Testis (tissue), 3 donors: ENCODE data around the gene PNPLA2. TPM values are rescaled to one million over a fixed set of nuclear protein-coding genes. Genes with fewer than 3 reads are reported as not detected.

ENCODE experiments used
- DNase-seq: peaks from one replicate; pipeline ENCODE4 v3.0.0-alpha.2; 2019
- H3K27ac ChIP-seq, 2 donors: fragments of 200-600 bp; sonication (generic); one replicate each; pipeline ENCODE4 v1.5.1; 2019
- H3K27me3 ChIP-seq: fragments of 200-600 bp; sonication (generic); one replicate; pipeline ENCODE4 v1.5.1; 2019
- H3K36me3 ChIP-seq: fragments of 200-600 bp; sonication (generic); one replicate; pipeline ENCODE4 v1.5.1; 2017; ENCODE audit warnings: low read depth; ENCODE audit errors: missing control alignments
- H3K4me1 ChIP-seq: fragments of 200-600 bp; sonication (generic); one replicate; pipeline ENCODE4 v1.5.1; 2019
- H3K4me3 ChIP-seq, 2 donors: fragments of 200-600 bp; sonication (generic); one replicate each; pipeline ENCODE4 v1.5.1; 2017 to 2019
- H3K9me3 ChIP-seq: fragments of 200-600 bp; sonication (generic); one replicate; pipeline ENCODE4 v1.5.1; 2017
- POLR2A ChIP-seq: fragments of 450-650 bp; IDR thresholded peaks from one replicate; pipeline ENCODE4 v1.6.1; 2017; ENCODE audit warnings: antibody characterized with exemption, mild to moderate bottlenecking, moderate library complexity
- WGBS, 2 donors: methylation state at CpG; one replicate each; pipeline ENCODE4 v1.1.5; 2018; 5-methylcytosine and 5-hydroxymethylcytosine counted together
- intact Hi-C: fragments of 100-400 bp; cut with DNase I; formaldehyde crosslinking; loops from one replicate; pipeline ENCODE4 v1.15.1; 2023; ENCODE audit warnings: low total_unique reads
- polyA plus RNA-seq: library from polyadenylated mRNA; stranded (reverse); fragments of 350-450 nt; fragmentation: Illumina TruSeq; extraction: RNeasy Lipid Tissue Mini Kit (QIAGEN cat#74804); gene quantifications from one replicate; pipeline ENCODE4 v1.2.3, GENCODE V29; 2014; ENCODE audit warnings: low read depth, low replicate concordance; ENCODE audit not compliant: insufficient read depth
- total RNA-seq, 2 donors: library from RNA; depleted of rRNA; stranded (reverse); fragments of >200 nt; gene quantifications; one replicate each; pipeline ENCODE4 v1.2.3, GENCODE V29; 2016
- TF ChIP-seq, protein P1 (sequence below), 3 experiments: fragments of 450-650 bp in 2 of 3; fragments of 200-600 bp in 1 of 3; sonication (generic) in 1 of 3; IDR thresholded peaks; one replicate each; pipeline ENCODE4 v1.5.1; 2016 to 2019; ENCODE audit warnings: antibody characterized with exemption in 3 of 3, mild to moderate bottlenecking in 2 of 3, moderate library complexity in 1 of 3

PNPLA2 gene
- total and polyA plus RNA-seq, 3 donors from 2014 or later: 86.7 to 108 (median 96.7) TPM

DNA sequence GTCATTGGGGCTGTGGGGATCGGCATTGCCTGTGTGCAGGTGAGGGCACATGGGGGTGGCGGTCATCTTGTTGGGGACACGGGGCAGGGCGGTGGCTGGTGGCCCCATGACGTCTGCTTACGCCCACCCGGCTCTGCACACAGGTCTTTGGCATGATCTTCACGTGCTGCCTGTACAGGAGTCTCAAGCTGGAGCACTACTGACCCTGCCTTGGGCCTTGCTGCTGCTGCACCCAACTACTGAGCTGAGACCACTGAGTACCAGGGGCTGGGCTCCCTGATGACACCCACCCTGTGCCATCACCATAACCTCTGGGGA, 19.2 kb downstream of the PNPLA2 start:
- Histone ChIP-seq H3K4me1 (peaks cover 29% of the 10 kb centered on the region), H3K27ac (no peak overlapping the region), H3K36me3 (no peaks in the 10 kb centered on the region), H3K4me3 (no peak overlapping the region), H3K9me3 (no peaks in the 10 kb centered on the region), H3K27me3 (no peaks in the 10 kb centered on the region)
- TF ChIP-seq POLR2A: no peak
- TF ChIP-seq, protein P1, sequence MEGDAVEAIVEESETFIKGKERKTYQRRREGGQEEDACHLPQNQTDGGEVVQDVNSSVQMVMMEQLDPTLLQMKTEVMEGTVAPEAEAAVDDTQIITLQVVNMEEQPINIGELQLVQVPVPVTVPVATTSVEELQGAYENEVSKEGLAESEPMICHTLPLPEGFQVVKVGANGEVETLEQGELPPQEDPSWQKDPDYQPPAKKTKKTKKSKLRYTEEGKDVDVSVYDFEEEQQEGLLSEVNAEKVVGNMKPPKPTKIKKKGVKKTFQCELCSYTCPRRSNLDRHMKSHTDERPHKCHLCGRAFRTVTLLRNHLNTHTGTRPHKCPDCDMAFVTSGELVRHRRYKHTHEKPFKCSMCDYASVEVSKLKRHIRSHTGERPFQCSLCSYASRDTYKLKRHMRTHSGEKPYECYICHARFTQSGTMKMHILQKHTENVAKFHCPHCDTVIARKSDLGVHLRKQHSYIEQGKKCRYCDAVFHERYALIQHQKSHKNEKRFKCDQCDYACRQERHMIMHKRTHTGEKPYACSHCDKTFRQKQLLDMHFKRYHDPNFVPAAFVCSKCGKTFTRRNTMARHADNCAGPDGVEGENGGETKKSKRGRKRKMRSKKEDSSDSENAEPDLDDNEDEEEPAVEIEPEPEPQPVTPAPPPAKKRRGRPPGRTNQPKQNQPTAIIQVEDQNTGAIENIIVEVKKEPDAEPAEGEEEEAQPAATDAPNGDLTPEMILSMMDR (IDR thresholded peaks at IDR 0.05): no peak
- no peak for DNase-seq
- intact Hi-C loops: no loop called here
- WGBS, 2 donors: 88% methylated on average over 7 of the region's 8 CpGs; no CpG with 5 or more reads in 1 of the 2 donors

DNA sequence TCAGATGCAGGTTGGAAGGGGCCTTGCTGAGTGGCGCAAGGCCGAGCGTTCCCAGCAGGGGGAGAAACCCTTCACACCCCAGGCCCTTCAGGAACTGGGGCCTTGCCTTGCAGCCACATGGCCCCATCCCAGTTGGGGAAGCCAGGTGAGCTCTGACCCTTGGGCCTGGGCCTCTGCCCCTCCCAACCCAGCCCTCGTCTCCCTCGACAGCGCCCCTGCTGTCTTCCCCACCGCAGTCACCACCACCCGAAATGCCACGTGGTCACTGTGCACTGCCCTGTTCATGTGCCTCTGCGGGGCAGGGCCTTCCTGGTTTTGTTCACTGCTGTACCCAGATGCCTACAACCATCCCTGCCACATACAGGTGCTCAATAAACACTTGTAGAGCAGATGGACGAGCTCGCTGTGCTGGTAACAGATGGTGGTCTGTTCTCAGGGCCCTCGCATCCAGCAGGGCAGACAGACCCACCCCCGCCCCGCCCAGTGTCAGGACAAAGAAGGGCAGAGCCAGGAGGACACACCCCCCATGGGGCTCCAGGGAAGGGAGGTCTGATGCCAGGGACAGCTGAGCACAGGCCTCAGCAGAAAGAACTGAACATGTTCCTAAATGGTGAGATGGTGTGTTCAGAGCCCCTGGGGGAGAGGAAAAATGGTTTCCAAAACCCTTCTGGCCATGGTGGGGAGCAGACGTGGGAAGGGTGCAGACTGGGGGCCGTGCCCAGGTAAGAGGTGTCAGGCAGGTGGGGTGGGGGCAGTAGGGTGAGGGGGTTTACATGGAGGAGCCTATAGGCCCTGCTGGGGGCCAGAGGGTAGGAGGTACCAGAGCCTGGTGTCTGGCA, 19.9 kb downstream of the PNPLA2 start:
- intact Hi-C loops: no loop called here
- Histone ChIP-seq H3K27ac (no peak overlapping the region), H3K9me3 (no peaks in the 10 kb centered on the region), H3K36me3 (no peaks in the 10 kb centered on the region), H3K27me3 (no peaks in the 10 kb centered on the region), H3K4me3 (no peak overlapping the region), H3K4me1 (peaks cover 30% of the 10 kb centered on the region)
- no peak for TF ChIP-seq POLR2A
- TF ChIP-seq, protein P1 (IDR thresholded peaks at IDR 0.05): no peak
- no peak for DNase-seq
- 66 to 67% methylated on average over 9 to 17 of the region's 17 CpGs for WGBS, 2 donors

DNA sequence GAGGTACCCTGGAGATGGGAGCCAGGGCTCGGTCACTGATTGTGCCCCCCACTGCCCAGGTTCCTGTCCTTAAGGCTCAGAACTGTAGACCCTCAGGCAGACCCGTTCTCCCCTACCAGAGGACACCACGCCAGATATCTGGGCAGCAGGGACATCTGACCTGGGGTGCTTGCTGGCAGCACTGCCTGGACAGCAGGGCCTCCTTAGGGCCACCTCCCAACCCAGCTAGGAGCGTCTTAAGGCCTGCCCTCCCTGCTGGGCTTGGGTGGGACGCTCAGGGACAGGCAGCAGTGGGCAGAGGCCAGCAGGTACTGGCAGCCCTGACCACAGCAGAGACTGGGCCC, 20.5 kb downstream of the PNPLA2 start:
- intact Hi-C loops: no loop called here
- no peak for DNase-seq
- Histone ChIP-seq H3K9me3 (no peaks in the 10 kb centered on the region), H3K36me3 (no peaks in the 10 kb centered on the region), H3K27ac (no peak overlapping the region), H3K4me3 (no peak overlapping the region), H3K4me1 (peaks cover 30% of the 10 kb centered on the region), H3K27me3 (no peaks in the 10 kb centered on the region)
- TF ChIP-seq, protein P1 (IDR thresholded peaks at IDR 0.05): no peak
- TF ChIP-seq POLR2A: no peak
- WGBS, 2 donors: 96 to 100% methylated on average over 2 to 5 of the region's 5 CpGs

DNA sequence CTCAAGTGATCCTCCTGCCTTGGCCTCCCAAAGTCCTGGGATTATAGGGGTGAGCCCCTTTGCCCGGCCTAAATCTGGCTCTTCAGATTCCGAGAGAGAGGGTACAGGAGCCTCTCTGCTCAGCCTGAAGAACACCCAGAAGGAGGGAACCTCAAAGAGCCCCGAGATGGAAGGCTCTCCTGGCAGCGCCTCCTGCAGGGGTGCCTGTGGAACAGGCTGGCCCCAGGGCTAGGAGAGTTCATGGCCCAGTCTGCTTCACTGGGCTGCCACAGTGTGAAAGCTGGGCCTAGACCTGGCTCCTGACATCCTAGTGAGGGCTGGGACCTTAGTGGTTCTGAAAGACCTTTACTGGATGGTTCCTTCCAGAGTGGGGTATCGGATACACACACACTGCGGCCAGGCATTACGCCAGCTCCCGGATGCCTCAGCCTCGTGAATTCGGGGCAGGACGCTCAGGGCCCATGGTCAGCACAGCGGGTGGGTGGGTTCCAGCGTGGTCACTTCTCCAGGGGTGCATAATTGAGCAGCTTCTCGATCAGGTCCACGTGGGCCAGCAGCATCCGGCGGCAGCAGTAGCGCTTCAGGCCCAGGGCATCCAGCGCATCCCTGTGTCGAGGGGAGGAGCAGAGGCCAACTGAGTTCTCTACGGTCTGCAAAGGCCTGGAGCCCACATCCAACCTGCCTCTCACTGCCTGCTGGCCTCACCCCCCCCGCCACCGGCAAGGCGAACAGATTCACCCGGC, 21.3 kb downstream of the PNPLA2 start:
- Histone ChIP-seq H3K4me3 (no peak overlapping the region), H3K9me3 (no peaks in the 10 kb centered on the region), H3K27me3 (no peaks in the 10 kb centered on the region), H3K4me1 (peaks cover 27% of the 10 kb centered on the region), H3K27ac (no peak overlapping the region), H3K36me3 (no peaks in the 10 kb centered on the region)
- 80 to 83% methylated on average over 14 to 24 of the region's 25 CpGs for WGBS, 2 donors
- no peak for DNase-seq
- intact Hi-C loops: no loop called here
- no peak for TF ChIP-seq POLR2A
- TF ChIP-seq, protein P1 (IDR thresholded peaks at IDR 0.05): no peak
